NCI-H1930 (cell line): ENCODE results near the gene SEMA5A.

ENCODE experiments used
- DNase-seq, 2 experiments: peaks; one replicate each; lab custom pipeline; 2025; lab: John Stamatoyannopoulos, UW

The SEMA5A gene

GRCh38 chr5:9169557-9169902, 376.3 kb downstream of the SEMA5A start:
- no peak for DNase-seq

- no peak for DNase-seq
These were observed 376.9 kb downstream of the SEMA5A start for GRCh38 chr5:9168791-9169556.

DNA sequence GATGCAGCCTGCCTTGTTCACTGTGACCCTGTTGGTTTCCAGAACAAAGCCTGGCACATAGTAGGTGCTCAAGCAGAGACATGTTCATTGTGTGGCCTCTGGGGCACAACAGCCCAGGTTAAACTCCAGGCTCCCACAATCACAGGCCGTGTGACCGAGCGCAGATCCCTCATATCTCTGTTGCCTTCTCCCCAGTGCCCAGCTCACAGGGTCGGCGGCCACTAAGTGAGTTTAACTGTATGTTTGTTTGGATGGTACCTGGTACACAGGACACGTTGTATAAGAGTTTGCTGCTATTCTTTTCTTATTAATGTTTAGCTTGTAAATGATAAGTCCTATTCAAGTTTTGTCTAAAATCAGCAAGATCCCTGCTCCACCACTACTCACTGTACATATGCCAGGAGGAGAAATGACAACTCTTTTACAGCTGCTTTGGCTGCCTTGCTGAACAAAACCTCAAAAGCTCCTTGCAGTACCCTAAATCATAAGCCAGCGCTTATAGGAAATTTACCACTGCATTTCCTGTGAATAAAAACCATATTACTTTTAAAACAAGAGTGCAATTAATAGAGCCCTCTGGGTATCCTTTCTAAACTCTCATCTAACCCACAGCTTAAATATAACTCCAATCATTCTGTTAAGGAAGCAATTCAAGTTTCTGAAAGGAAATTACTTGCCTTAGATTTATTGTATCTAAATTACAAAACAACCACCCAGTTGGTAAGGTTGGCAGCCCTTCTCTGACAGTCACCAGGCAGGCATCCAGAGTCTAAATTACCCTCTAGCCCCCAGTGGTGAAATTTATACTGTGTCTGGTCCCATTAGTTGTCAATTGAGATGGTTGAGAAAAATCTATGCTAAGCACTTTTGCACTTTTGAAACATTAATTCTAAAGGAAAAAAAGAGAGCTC, 379.4 kb downstream of the SEMA5A start:
- no peak for DNase-seq

GRCh38 chr5:9165546-9165945, 380.3 kb downstream of the SEMA5A start:
- DNase-seq, result no peak

GRCh38 chr5:9160747-9161146, 385.1 kb downstream of the SEMA5A start:
- no peak for DNase-seq

GRCh38 chr5:9157811-9158210, 388.1 kb downstream of the SEMA5A start:
- DNase-seq, result no peak

GRCh38 chr5:9157020-9157419, 388.9 kb downstream of the SEMA5A start:
- no peak for DNase-seq

GRCh38 chr5:9156282-9156681, 389.6 kb downstream of the SEMA5A start:
- DNase-seq, result peak in 1 of 2 experiments; percentile 8

DNA sequence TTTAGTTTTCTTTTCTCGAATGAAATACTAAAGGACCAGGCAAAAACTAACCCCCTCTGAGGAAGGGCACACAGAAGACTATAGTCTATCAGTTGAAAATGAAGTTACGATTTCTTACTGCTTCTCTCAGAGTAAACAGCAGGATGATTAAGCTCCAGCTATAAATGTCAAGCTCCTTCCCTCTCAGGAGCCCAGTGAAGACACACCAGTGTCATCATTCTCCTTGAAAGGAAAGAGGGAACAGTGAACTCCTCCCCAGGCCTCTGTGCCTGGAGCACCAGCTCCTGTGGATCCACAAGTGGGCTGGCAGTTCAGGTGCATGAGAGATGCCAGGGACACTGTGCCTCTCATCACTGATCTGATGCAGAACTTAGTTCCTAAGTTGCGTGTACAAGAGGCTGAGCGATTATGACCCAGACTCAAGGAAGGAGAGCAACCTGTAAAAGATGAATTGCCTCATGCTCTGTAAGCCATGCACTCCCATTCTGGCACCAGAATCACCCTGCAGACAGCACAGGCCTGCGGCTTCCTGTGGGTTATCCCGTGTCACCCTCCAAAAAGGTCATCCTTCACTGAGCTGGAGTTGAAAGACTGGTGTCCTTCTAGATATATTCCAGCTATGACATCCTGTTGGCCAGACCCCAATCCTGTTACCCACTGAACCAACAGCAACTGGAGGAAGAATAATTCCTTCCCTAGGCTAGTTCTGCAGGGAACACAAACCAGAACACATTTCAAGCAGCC, 394.0 kb downstream of the SEMA5A start:
- no peak for DNase-seq

- DNase-seq, result no peak
These were observed 395.9 kb downstream of the SEMA5A start for GRCh38 chr5:9149988-9150387.

DNA sequence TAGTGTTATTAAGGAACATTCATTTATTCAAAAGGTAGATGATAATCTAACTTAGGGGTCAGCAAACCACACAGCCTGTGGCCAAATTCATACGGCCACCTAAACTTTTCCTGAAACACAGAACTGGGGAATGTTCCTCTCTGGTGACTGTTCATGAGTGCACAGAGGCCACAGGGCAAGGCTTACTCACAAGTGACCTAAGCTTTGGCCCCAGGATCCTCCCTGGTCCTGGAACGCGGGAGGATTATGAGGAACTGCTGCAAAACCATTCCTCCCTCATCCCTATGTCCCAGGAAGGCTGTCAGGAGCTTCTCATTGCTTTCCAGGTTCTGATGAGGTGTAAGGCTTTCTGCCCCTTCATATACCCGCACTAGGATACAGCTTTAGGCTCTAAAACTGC, 397.6 kb downstream of the SEMA5A start:
- no peak for DNase-seq

GRCh38 chr5:9140711-9141110, 405.2 kb downstream of the SEMA5A start:
- no peak for DNase-seq

GRCh38 chr5:9140202-9140601, 405.7 kb downstream of the SEMA5A start:
- no peak for DNase-seq

- DNase-seq, result no peak
These were observed 406.5 kb downstream of the SEMA5A start for GRCh38 chr5:9139344-9139743.

DNA sequence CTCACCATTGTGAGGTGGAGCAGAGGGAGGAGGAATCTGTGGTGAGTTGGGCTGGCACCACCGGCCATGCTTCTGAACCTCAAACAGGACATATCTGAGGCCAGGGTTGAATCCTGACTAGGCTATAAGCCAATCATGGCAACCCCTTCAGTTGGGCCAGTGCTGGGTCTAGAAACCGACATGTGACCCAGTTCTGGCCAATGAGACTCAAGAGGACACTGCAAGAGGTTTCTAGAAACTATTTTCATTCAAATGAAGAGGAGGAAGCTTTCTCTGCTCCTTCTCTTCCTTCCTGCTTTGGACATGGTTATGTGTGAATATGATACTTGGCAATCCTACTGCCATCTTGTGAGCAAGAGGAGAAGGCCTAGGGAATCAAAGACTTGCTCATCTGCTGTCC, 417.7 kb downstream of the SEMA5A start:
- DNase-seq, result no peak

DNA sequence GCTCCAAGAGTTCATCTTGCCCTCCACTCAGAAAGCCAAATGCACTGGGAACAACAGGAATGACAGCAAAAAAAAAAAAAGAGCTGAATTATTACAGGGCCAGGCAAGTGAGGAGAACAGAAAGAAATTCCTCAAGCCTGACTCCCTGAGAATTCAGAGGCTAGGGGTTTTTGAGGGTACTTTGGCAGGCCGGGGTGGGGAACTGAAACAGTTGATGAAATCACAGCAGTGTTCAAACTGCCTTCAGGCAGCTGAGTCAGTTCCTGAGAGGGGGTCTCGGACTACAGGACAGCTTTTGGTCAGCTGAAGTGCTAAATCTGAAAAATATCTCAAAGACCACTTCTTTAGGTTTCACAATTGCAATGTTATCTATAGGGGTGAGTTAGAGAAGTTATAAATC, 419.4 kb downstream of the SEMA5A start:
- no peak for DNase-seq

- no peak for DNase-seq
These were observed 420.0 kb downstream of the SEMA5A start for GRCh38 chr5:9125852-9126251.

GRCh38 chr5:9124838-9125237, 421.0 kb downstream of the SEMA5A start:
- DNase-seq, result no peak

- DNase-seq, result no peak
These were observed 421.8 kb downstream of the SEMA5A start for GRCh38 chr5:9124071-9124470.

- no peak for DNase-seq
These were observed 423.3 kb downstream of the SEMA5A start for GRCh38 chr5:9122528-9122927.

GRCh38 chr5:9121597-9121996, 424.3 kb downstream of the SEMA5A start:
- no peak for DNase-seq

DNA sequence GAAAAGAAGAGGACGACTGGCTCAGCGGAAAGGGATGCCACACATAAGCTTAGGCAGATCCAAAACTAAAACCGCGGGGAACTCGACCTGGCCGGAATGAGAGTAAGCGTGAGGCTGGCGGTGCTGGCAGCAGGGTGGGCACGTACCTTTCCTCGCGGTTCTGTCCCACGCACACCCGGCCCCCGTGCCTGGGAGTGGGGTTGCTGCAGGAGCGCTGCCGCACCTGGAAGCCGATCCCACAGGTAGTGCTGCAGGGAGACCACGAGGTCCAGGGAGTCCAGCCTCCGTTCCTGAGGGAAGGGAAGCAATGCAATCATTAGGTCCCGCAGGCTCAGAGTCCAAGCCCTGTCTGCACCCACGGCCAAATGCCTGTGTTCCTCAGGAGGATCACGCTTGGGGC, 427.0 kb downstream of the SEMA5A start:
- DNase-seq, result no peak

GRCh38 chr5:9115093-9115492, 430.8 kb downstream of the SEMA5A start:
- DNase-seq, result no peak
